OCI-LY7 (cell line): ENCODE results near the gene FBXL20. TPM values are rescaled to one million over a fixed set of nuclear protein-coding genes. Genes with fewer than 3 reads are reported as not detected.
"Not testable (repeated sequence)": the region's sequence is repeated elsewhere in the genome, so short reads cannot be mapped to it uniquely, and the experiment has no call there.

Source experiments
- BruUV-seq: library from RNA; stranded (reverse); fragments of 400-500 nt; replicated peaks from 2 replicates; lab custom pipeline; 2021; lab: Mats Ljungman, UMichigan
- CTCF ChIA-PET: fragments of 300-600 bp; sonication (Branson Sonifier 250); formaldehyde crosslinking; loops from one replicate; lab custom pipeline; 2022; ENCODE audit warnings: antibody characterized with exemption; ENCODE audit not compliant: unreplicated experiment; lab: Charles Lee
- POLR2A ChIA-PET: fragments of 300-600 bp; sonication (Branson Sonifier 250); formaldehyde crosslinking; loops from one replicate; lab custom pipeline; 2022; ENCODE audit warnings: antibody characterized with exemption; lab: Charles Lee
- DNase-seq: peaks from one replicate; pipeline ENCODE4 v3.0.0-alpha.2; 2015; ENCODE audit warnings: low spot score
- H2AFZ ChIP-seq: fragments of 200-600 bp; sonication (generic), shearing (Covaris generic); 2 replicates; pipeline ENCODE4 v1.6.1; 2014; ENCODE audit warnings: mild to moderate bottlenecking, antibody characterized with exemption, low read length, moderate library complexity
- H3K27ac ChIP-seq: fragments of 200-600 bp; sonication (generic); 2 replicates; pipeline ENCODE4 v1.5.1; 2014; ENCODE audit warnings: mixed run types, low read depth, mild to moderate bottlenecking, moderate library complexity, low read length, inconsistent platforms; ENCODE audit not compliant: poor library complexity, severe bottlenecking
- H3K36me3 ChIP-seq: fragments of 200-600 bp; sonication (generic); 2 replicates; pipeline ENCODE4 v1.6.1; 2014; ENCODE audit warnings: mild to moderate bottlenecking, antibody characterized with exemption, low read length, moderate library complexity, mixed read lengths; ENCODE audit not compliant: insufficient read depth
- H3K4me1 ChIP-seq: fragments of 200-600 bp; sonication (generic); 2 replicates; pipeline ENCODE4 v1.5.1; 2014; ENCODE audit warnings: mild to moderate bottlenecking, low read length; ENCODE audit not compliant: insufficient read depth, poor library complexity, severe bottlenecking
- H3K4me2 ChIP-seq: fragments of 200-600 bp; sonication (generic); 2 replicates; pipeline ENCODE4 v1.6.1; 2014; ENCODE audit warnings: mild to moderate bottlenecking, low read length
- H3K4me3 ChIP-seq: fragments of 200-600 bp; sonication (generic); 2 replicates; pipeline ENCODE4 v1.5.1; 2014; ENCODE audit warnings: mild to moderate bottlenecking, low read depth, low read length; ENCODE audit not compliant: poor library complexity, severe bottlenecking
- H3K79me2 ChIP-seq: fragments of 200-600 bp; sonication (generic); 2 replicates; pipeline ENCODE4 v1.6.1; 2016; ENCODE audit warnings: low read depth, mild to moderate bottlenecking, low read length, moderate library complexity, mixed read lengths; ENCODE audit not compliant: insufficient read depth
- H3K9me2 ChIP-seq: fragments of 200-600 bp; sonication (generic); 2 replicates; pipeline ENCODE4 v1.6.1; 2016; ENCODE audit warnings: mild to moderate bottlenecking, low read length, mixed read lengths; ENCODE audit not compliant: insufficient read depth
- H3K9me3 ChIP-seq: fragments of 200-600 bp; sonication (generic); 2 replicates; pipeline ENCODE4 v1.6.1; 2014; ENCODE audit warnings: mild to moderate bottlenecking, mixed run types, low read length, mixed read lengths
- H4K20me1 ChIP-seq: fragments of 200-600 bp; sonication (generic); 2 replicates; pipeline ENCODE4 v1.6.1; 2014; ENCODE audit warnings: mild to moderate bottlenecking, antibody characterized with exemption, low read length, moderate library complexity, mixed read lengths; ENCODE audit not compliant: insufficient read depth
- EZH2phosphoT487 ChIP-seq: fragments of 200-600 bp; sonication (generic); IDR thresholded peaks from 2 replicates; pipeline ENCODE4 v1.6.1; 2018; ENCODE audit warnings: low read depth, borderline replicate concordance, mild to moderate bottlenecking, mixed run types, antibody characterized with exemption, low read length, moderate library complexity, mixed read lengths
- intact Hi-C: fragments of 100-400 bp; cut with micrococcal nuclease; formaldehyde crosslinking; loops from one replicate; pipeline ENCODE4 v1.10.0; 2022; ENCODE audit not compliant: unreplicated experiment
- total RNA-seq, 2 experiments: library from RNA; depleted of rRNA in 1 of 2; stranded (reverse); fragments of >200 nt in 1 of 2; shearing (Covaris generic) in 1 of 2; gene quantifications; 2 replicates each; pipeline ENCODE4 v1.2.3, GENCODE V29; 2014 to 2022
- TF ChIP-seq, protein P1 (sequence below): fragments of 200-600 bp; sonication (generic); conservative IDR thresholded peaks from 2 replicates; pipeline ENCODE4 v1.5.1; 2014; ENCODE audit warnings: mild to moderate bottlenecking, antibody characterized with exemption, low read length, moderate library complexity, mixed read lengths

The FBXL20 gene
- total RNA-seq, 2 experiments from 2014 or later: 2.1 to 12.2 TPM

DNA sequence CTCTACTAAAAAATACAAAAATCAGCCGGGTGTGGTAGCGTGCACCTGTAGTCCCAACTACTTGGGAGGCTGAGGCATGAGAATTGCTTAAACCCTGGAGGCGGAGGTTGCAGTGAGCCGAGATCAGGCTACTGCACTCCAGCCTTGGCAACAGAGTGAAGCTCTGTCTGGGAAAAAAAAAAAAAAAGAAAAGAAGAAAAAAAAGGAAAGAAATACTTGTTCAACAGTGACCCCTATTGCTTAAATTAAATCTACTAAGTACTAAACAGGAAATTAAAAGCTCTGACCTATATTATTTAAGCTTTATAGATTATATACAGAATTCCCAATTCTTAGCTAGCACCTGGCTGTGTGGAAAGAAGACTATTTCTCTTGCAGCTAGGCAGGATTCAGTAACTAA is 48.9 kb downstream of the FBXL20 start:
- TF ChIP-seq, protein P1, sequence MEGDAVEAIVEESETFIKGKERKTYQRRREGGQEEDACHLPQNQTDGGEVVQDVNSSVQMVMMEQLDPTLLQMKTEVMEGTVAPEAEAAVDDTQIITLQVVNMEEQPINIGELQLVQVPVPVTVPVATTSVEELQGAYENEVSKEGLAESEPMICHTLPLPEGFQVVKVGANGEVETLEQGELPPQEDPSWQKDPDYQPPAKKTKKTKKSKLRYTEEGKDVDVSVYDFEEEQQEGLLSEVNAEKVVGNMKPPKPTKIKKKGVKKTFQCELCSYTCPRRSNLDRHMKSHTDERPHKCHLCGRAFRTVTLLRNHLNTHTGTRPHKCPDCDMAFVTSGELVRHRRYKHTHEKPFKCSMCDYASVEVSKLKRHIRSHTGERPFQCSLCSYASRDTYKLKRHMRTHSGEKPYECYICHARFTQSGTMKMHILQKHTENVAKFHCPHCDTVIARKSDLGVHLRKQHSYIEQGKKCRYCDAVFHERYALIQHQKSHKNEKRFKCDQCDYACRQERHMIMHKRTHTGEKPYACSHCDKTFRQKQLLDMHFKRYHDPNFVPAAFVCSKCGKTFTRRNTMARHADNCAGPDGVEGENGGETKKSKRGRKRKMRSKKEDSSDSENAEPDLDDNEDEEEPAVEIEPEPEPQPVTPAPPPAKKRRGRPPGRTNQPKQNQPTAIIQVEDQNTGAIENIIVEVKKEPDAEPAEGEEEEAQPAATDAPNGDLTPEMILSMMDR: peak; percentile 48
- no peak for TF ChIP-seq EZH2phosphoT487
- DNase-seq: no peak
- no peaks in the 10 kb centered on the region for H3K9me2 ChIP-seq
- H3K9me3 ChIP-seq: no peaks in the 10 kb centered on the region
- ChIA-PET POLR2A (interaction anchor here (0.5 to 0.7 kb wide), 3 partner anchors 48 to 1180 kb away, joined by 4 to 6 read pairs (median 4); no protein-coding TSS in a partner anchor), CTCF (no interaction called here)
- no peak overlapping the region for H3K4me3 ChIP-seq
- H3K36me3 ChIP-seq: no peaks in the 10 kb centered on the region
- no peak overlapping the region for H3K4me2 ChIP-seq
- no peak overlapping the region for H3K27ac ChIP-seq
- peaks cover 6% of the 10 kb centered on the region for H3K4me1 ChIP-seq
- intact Hi-C loops: no loop called here
- H2AFZ ChIP-seq: no peak overlapping the region
- no peaks in the 10 kb centered on the region for H3K79me2 ChIP-seq
- H4K20me1 ChIP-seq: no peaks in the 10 kb centered on the region
- BruUV-seq: no TSS peak

DNA sequence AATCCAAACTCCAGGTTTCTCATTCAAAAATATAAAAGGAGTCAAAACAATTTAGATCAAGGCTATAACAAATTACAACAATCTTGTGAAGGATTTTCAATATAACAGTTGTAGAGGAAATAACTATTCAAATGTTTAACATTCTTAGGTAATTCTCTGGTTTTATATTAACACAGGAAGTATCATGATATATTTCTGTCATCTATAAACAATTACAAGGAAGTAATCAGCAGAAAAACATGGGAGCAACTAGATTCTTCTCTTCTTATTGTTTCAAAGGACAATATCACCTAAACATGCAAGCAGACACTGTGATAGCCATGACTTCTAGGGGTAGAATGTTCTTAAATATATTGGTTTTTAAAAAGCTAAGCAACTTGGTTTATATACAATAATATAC is 49.9 kb downstream of the FBXL20 start:
- peaks cover 6% of the 10 kb centered on the region for H3K4me1 ChIP-seq
- no peaks in the 10 kb centered on the region for H3K9me3 ChIP-seq
- no peak for TF ChIP-seq EZH2phosphoT487
- TF ChIP-seq, protein P1: no peak
- no peaks in the 10 kb centered on the region for H3K79me2 ChIP-seq
- intact Hi-C loops: no loop called here
- H3K27ac ChIP-seq: no peak overlapping the region
- CTCF ChIA-PET: no interaction called here
- H4K20me1 ChIP-seq: no peaks in the 10 kb centered on the region
- H2AFZ ChIP-seq: no peak overlapping the region
- DNase-seq: no peak
- H3K4me3 ChIP-seq: no peak overlapping the region
- no peak overlapping the region for H3K4me2 ChIP-seq
- H3K36me3 ChIP-seq: no peaks in the 10 kb centered on the region
- no TSS peak for BruUV-seq
- H3K9me2 ChIP-seq: no peaks in the 10 kb centered on the region
- POLR2A ChIA-PET: no interaction called here

DNA sequence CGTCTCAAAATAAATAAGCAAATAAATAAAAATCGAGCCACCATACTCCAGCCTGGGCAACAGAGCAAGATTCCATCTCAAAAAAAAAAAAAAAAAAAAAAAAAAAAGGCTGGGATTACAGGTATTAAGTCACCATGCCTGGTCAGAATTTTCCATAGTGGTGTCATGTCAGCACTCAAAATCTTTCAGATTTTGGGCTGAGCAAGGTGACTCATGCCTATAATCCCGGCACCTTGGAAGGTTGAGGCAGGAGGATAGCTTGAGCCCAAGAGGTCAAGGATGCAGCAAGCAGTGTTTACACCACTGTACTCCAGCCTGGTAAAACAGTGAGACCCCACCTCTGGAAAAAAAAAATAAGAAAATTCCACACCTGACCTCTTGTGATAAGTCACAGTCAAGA is 52.2 kb downstream of the FBXL20 start:
- TF ChIP-seq, protein P1: no peak
- TF ChIP-seq EZH2phosphoT487: no peak
- CTCF ChIA-PET: no interaction called here
- POLR2A ChIA-PET: no interaction called here
- H3K79me2 ChIP-seq: no peaks in the 10 kb centered on the region
- no peak overlapping the region for H3K27ac ChIP-seq
- intact Hi-C loops: no loop called here
- BruUV-seq: no TSS peak
- H2AFZ ChIP-seq: no peak overlapping the region
- no peaks in the 10 kb centered on the region for H3K36me3 ChIP-seq
- H3K4me2 ChIP-seq: no peak overlapping the region
- H3K9me2 ChIP-seq: no peaks in the 10 kb centered on the region
- peaks cover 6% of the 10 kb centered on the region for H3K4me1 ChIP-seq
- DNase-seq: no peak
- no peak overlapping the region for H3K4me3 ChIP-seq
- no peaks in the 10 kb centered on the region for H3K9me3 ChIP-seq
- no peaks in the 10 kb centered on the region for H4K20me1 ChIP-seq

GRCh38 chr17:39346863-39347262 is 54.6 kb downstream of the FBXL20 start:
- H2AFZ ChIP-seq, POLR2A ChIA-PET, H3K4me2 ChIP-seq, H3K4me1 ChIP-seq, H3K27ac ChIP-seq, H3K9me3 ChIP-seq, BruUV-seq, H4K20me1 ChIP-seq, CTCF ChIA-PET, DNase-seq, intact Hi-C loops, H3K36me3 ChIP-seq, H3K9me2 ChIP-seq, H3K79me2 ChIP-seq, H3K4me3 ChIP-seq: not testable (repeated sequence)
